ENCODE measurements around the gene PAX7. TPM values are rescaled to one million over a fixed set of nuclear protein-coding genes. Genes with fewer than 3 reads are reported as not detected.

PAX7 gene
- total and polyA plus RNA-seq, 7 donors = not detected

DNA sequence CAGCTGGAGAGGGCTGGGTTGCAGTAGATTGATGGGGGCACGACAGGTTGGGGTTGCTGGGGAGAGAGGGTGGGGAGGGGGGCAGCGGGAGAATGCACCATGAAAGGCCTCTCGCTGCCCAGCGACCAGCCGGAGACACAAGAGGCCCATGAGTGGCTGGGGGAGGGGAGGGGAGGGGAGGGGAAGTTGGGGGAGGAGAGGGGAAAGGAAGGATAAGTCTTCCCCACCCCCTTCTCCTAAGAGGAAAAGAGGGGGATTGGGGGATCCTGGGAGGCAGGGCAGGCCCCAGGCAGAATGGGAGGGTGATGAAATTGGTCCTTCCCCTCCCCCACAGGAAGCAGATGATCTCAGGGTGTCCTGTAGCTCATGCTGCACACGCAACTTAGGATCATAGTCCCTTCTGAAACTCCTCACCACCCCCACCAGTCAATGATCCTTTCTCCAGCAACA, 45.7 kb downstream of the PAX7 start:
- peaks cover 2 to 65% (median 24%) of the 10 kb centered on the region in 3 donors for H3K27me3 ChIP-seq
- intact Hi-C loops (cut with DNase I) = no loop called here
- H3K4me3 ChIP-seq = no peak overlapping the region
- no peaks in the 10 kb centered on the region for H3K9me3 ChIP-seq
- WGBS, 2 donors = 30 to 41% methylated on average over 6 of the region's 6 CpGs
- no peaks in the 10 kb centered on the region for H3K36me3 ChIP-seq
- H3K27ac ChIP-seq = no peak overlapping the region
- no peak for DNase-seq
- TF ChIP-seq, protein P1, sequence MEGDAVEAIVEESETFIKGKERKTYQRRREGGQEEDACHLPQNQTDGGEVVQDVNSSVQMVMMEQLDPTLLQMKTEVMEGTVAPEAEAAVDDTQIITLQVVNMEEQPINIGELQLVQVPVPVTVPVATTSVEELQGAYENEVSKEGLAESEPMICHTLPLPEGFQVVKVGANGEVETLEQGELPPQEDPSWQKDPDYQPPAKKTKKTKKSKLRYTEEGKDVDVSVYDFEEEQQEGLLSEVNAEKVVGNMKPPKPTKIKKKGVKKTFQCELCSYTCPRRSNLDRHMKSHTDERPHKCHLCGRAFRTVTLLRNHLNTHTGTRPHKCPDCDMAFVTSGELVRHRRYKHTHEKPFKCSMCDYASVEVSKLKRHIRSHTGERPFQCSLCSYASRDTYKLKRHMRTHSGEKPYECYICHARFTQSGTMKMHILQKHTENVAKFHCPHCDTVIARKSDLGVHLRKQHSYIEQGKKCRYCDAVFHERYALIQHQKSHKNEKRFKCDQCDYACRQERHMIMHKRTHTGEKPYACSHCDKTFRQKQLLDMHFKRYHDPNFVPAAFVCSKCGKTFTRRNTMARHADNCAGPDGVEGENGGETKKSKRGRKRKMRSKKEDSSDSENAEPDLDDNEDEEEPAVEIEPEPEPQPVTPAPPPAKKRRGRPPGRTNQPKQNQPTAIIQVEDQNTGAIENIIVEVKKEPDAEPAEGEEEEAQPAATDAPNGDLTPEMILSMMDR (IDR thresholded peaks at IDR 0.05) = no peak
- TF ChIP-seq EP300 (IDR thresholded peaks at IDR 0.05) (no peak), POLR2A (IDR thresholded peaks at IDR 0.05) (no peak), POLR2AphosphoS5 (IDR thresholded peaks at IDR 0.05) (no peak)
- no peaks in the 10 kb centered on the region for H3K4me1 ChIP-seq

DNA sequence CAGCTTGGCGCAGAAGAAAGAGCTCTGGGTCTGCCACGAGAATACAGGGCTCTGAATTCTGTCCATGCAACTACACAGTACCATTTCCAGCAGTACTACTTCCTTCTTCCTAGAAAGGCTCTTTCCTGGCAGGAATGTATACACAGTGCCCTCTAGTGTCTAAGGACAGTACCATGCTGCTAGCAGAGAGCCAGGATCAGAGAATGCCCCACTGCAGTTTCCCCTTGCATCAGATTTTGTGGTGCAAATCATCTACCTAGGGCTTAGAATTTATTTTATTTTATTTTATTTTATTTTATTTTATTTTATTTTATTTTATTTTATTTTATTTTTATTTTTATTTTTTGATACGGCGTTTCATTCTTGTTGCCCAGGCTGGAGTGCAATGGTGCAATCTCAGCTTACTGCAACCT, 50.8 kb downstream of the PAX7 start:
- intact Hi-C loops (cut with DNase I) = no loop called here
- Histone ChIP-seq H3K4me1 (no peaks in the 10 kb centered on the region), H3K4me3 (no peak overlapping the region), H3K36me3 (no peaks in the 10 kb centered on the region), H3K27ac (no peak overlapping the region), H3K27me3 (peaks cover 0 to 70% (median 5%) of the 10 kb centered on the region in 3 donors), H3K9me3 (no peaks in the 10 kb centered on the region)
- TF ChIP-seq, protein P1 (IDR thresholded peaks at IDR 0.05) = peak in 2 of 4 experiments; percentile 28 to 53
- no peak for TF ChIP-seq POLR2AphosphoS5 (IDR thresholded peaks at IDR 0.05)
- 54 to 76% methylated on average over 4 of the region's 4 CpGs for WGBS, 2 donors
- DNase-seq = no peak

DNA sequence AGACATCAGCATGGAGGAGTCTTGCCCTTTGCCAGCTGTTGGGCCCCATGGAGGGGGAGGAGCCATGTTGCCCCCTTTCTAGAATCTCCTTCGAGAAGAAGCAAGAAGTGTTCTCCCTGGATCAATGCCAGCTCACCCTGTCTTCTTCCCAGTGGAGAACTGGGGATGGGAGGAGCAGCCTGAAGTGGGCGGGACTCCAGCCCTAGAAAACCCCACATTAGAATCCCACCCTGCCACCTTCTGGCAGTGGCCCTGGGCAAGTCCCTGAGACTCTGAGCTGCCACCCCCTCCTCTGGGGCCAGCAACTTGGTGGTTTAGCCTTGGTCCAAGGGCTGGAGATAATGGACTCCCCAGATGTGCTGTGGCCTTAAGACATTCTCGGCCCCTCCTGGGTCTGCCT, 51.7 kb downstream of the PAX7 start:
- TF ChIP-seq POLR2AphosphoS5 (IDR thresholded peaks at IDR 0.05) (no peak), EP300 (IDR thresholded peaks at IDR 0.05) (no peak), POLR2A (IDR thresholded peaks at IDR 0.05) (no peak)
- TF ChIP-seq, protein P1 (IDR thresholded peaks at IDR 0.05) = no peak
- no peak for DNase-seq
- intact Hi-C loops (cut with DNase I) = no loop called here
- H3K36me3 ChIP-seq = no peaks in the 10 kb centered on the region
- H3K4me1 ChIP-seq = no peaks in the 10 kb centered on the region
- H3K27me3 ChIP-seq = peaks cover 0 to 62% (median 0%) of the 10 kb centered on the region in 3 donors
- H3K27ac ChIP-seq = no peak overlapping the region
- no peak overlapping the region for H3K4me3 ChIP-seq
- WGBS, 2 donors = 48 to 59% methylated on average over 3 of the region's 3 CpGs
- H3K9me3 ChIP-seq = no peaks in the 10 kb centered on the region

DNA sequence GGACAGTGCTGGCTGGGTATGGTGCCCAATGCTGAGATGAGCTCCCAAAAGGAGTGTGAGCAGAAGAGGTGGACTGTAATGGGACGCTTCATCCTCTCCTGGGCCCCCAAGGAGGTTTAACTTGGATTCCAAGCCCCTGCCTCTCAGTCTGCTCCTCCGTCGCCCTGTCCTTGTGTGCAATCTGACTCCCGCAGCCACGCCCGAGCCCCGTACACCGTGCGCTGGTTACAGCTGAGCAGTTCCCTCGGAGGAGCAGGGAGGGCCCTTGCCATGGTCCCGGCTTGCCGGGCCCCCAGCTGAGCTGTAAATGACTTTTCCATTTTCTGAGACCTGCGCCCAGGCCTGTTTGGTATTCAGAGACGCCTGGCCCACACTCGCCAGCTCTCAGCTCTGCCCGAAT, 53.7 kb downstream of the PAX7 start:
- Histone ChIP-seq H3K27ac (no peak overlapping the region), H3K9me3 (no peaks in the 10 kb centered on the region), H3K4me3 (no peak overlapping the region), H3K4me1 (no peaks in the 10 kb centered on the region), H3K36me3 (no peaks in the 10 kb centered on the region), H3K27me3 (peaks cover 0 to 46% (median 0%) of the 10 kb centered on the region in 3 donors)
- DNase-seq = no peak
- TF ChIP-seq POLR2A (IDR thresholded peaks at IDR 0.05) (no peak), POLR2AphosphoS5 (IDR thresholded peaks at IDR 0.05) (no peak), EP300 (IDR thresholded peaks at IDR 0.05) (no peak)
- TF ChIP-seq, protein P1 (IDR thresholded peaks at IDR 0.05) = no peak
- intact Hi-C loops (cut with DNase I) = no loop called here
- 19 to 37% methylated on average over 16 of the region's 16 CpGs for WGBS, 2 donors

DNA sequence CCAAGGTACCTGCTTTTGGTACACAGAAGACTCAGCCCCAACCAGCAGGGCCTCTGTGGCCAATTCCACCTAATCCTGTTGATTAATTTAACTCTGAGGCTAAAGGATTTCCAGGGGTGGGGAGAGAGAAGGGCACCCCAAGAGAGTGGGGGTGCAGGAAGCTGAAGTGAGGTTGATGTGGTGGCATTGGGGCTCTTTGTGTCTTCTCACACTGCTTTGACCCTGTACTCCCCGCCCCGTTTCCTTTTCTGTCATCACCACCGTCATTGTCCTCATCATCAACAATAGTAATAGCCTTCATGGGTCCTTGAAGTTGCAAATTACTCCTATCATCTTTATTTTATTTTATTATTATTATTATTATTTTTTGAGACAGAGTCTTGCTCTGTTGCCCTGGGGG, 55.9 kb downstream of the PAX7 start:
- no peaks in the 10 kb centered on the region for H3K4me1 ChIP-seq
- H3K36me3 ChIP-seq = no peaks in the 10 kb centered on the region
- no peak overlapping the region for H3K4me3 ChIP-seq
- DNase-seq = no peak
- no peaks in the 10 kb centered on the region for H3K9me3 ChIP-seq
- no peak for TF ChIP-seq POLR2A (IDR thresholded peaks at IDR 0.05)
- TF ChIP-seq POLR2AphosphoS5 (IDR thresholded peaks at IDR 0.05) = no peak
- TF ChIP-seq, protein P1 (IDR thresholded peaks at IDR 0.05) = no peak
- TF ChIP-seq EP300 (IDR thresholded peaks at IDR 0.05) = no peak
- no peak overlapping the region for H3K27ac ChIP-seq
- WGBS, 2 donors = 64 to 71% methylated on average over 3 of the region's 3 CpGs
- intact Hi-C loops (cut with DNase I) = no loop called here
- peaks cover 0 to 54% (median 5%) of the 10 kb centered on the region in 3 donors for H3K27me3 ChIP-seq

Measured in sigmoid colon (tissue), 7 donors.